ENCODE measurements around the gene HIVEP2. TPM values are rescaled to one million over a fixed set of nuclear protein-coding genes. Genes with fewer than 3 reads are reported as not detected.

HIVEP2 gene
- total and polyA plus RNA-seq, 2 of the 4 experiments (the other 2 are of a cell fraction) = 4.3 to 11.3 TPM

GRCh38 chr6:142726616-142727015 is 218.4 kb downstream of the HIVEP2 start:
- intact Hi-C loops (cut with micrococcal nuclease) = no loop called here
- H3K9me3 ChIP-seq (ENCODE audit: control insufficient read depth, insufficient read depth, low read length) = no peaks in the 10 kb centered on the region
- BruUV-seq (replicated peaks) = no TSS peak
- no peak overlapping the region for H4K91ac ChIP-seq (ENCODE audit: insufficient read depth, low read depth, low read length)
- no peaks in the 10 kb centered on the region for H3K79me1 ChIP-seq (ENCODE audit: low read depth in 1 of 2, low read length in 2 of 2)
- H2BK20ac ChIP-seq (ENCODE audit: low read depth, low read length) = no peak overlapping the region
- in situ Hi-C loops (cut with MboI; ENCODE audit: low sequenced_read_pairs) = no loop called here
- H3K56ac ChIP-seq (ENCODE audit: extremely low read depth, insufficient read depth, low read length) = no peak overlapping the region
- H3K4me3 ChIP-seq (ENCODE audit: insufficient read depth, low read depth, low read length) = no peak overlapping the region
- no peaks in the 10 kb centered on the region for H3K4me1 ChIP-seq (ENCODE audit: control insufficient read depth, insufficient read depth, low read length)
- no CpG with 5 or more reads among the region's 6 CpGs for WGBS, 2 experiments (ENCODE audit: extremely low coverage in 2 of 2, insufficient read length in 1 of 2)
- TF ChIP-seq CEBPB (IDR thresholded peaks at IDR 0.05; ENCODE audit: low read depth, low read length) = no peak
- TF ChIP-seq MXI1 (IDR thresholded peaks at IDR 0.05; ENCODE audit: borderline replicate concordance, low read depth, low read length) = no peak
- TF ChIP-seq MAZ (IDR thresholded peaks at IDR 0.05; ENCODE audit: borderline replicate concordance, low read depth, low read length) = no peak
- TF ChIP-seq BHLHE40 (IDR thresholded peaks at IDR 0.05; ENCODE audit: low read depth, low read length) = no peak
- no peak overlapping the region for H3K4ac ChIP-seq (ENCODE audit: low read depth, low read length)
- no peak overlapping the region for H2AK9ac ChIP-seq (replicated peaks; ENCODE audit: low read depth, low read length, poor library complexity)
- no peak overlapping the region for H4K5ac ChIP-seq (ENCODE audit: low read depth, low read length)
- no peak overlapping the region for H3K4me2 ChIP-seq (ENCODE audit: low read depth, low read length)
- dilution Hi-C loops (cut with HindIII; ENCODE audit: low sequenced_read_pairs, unreplicated experiment) = no loop called here
- POLR2A ChIA-PET (ENCODE audit: unreplicated experiment) = no interaction called here
- H4K8ac ChIP-seq (ENCODE audit: low read depth in 2 of 2, low read length in 2 of 2) = no peak overlapping the region
- DNase-seq (no peak), ATAC-seq (ENCODE audit: low read depth) (no peak)
- no peak overlapping the region for H3K23ac ChIP-seq (ENCODE audit: low read depth, low read length)
- no peak overlapping the region for H3K18ac ChIP-seq (ENCODE audit: low read depth, low read length)
- no peak overlapping the region for H2BK120ac ChIP-seq (ENCODE audit: low read depth, low read length)
- no peak overlapping the region for H3K14ac ChIP-seq (replicated peaks; ENCODE audit: low read depth, low read length)
- H3K9ac ChIP-seq (ENCODE audit: low read depth, low read length) = no peak overlapping the region
- no peak overlapping the region for H3K27ac ChIP-seq (ENCODE audit: insufficient read depth, low read length)
- no peaks in the 10 kb centered on the region for H4K20me1 ChIP-seq (ENCODE audit: insufficient read depth, low read length)
- H3K36me3 ChIP-seq (ENCODE audit: control insufficient read depth, insufficient read depth, low read length) = no peaks in the 10 kb centered on the region
- no peak overlapping the region for H2BK15ac ChIP-seq (ENCODE audit: low read depth, low read length)
- H2BK5ac ChIP-seq (ENCODE audit: low read depth, low read length, poor library complexity, severe bottlenecking) = no peak overlapping the region
- no peaks in the 10 kb centered on the region for H3K9me1 ChIP-seq (ENCODE audit: insufficient read depth, low read length)
- no peak overlapping the region for H2AK5ac ChIP-seq (ENCODE audit: low read depth, low read length)
- no peaks in the 10 kb centered on the region for H3K27me3 ChIP-seq (ENCODE audit: control insufficient read depth, insufficient read depth, low read length)
- CTCF ChIA-PET = no interaction called here
- H2AFZ ChIP-seq (replicated peaks; ENCODE audit: low read length, poor library complexity) = no peak overlapping the region
